ENCODE results near the gene FRY. TPM values are rescaled to one million over a fixed set of nuclear protein-coding genes. Genes with fewer than 3 reads are reported as not detected.

The FRY gene
- total and polyA plus RNA-seq, 10 of the 15 experiments (the other 5 are each of a cell fraction or from before 2014, with no cell fraction given): 0.18 to 1.4 (median 0.30) TPM

DNA sequence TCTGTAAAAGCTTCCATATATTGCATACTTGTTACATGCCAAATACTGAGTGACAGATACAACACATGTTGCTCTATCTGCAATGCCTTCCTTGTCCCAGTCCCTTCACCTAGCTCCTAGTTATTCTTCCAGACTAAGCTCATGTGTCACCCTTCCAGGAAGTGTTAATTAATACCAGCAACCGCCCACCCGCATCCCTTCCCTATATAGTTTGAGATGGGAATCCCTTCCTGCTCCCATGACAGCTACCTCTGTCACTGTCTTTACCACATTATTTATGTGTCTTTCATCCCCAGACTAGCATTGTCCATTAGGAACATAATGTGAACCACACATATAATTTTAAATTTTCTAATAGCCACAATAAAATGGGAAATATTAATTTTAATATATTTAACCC lies 49.5 kb upstream of the FRY start:
- ChIA-PET RAD21 (ENCODE audit: unreplicated experiment) (no interaction called here), CTCF (no interaction called here), SMC1A (ENCODE audit: uncharacterized antibody, unreplicated experiment) (no interaction called here), POLR2A (no interaction called here)
- Histone ChIP-seq H3K36me3 (ENCODE audit: control insufficient read depth in 2 of 2, insufficient read depth in 2 of 2, low read length in 1 of 2) (no peaks in the 10 kb centered on the region), H2AFZ (ENCODE audit: control insufficient read depth, low read depth, low read length) (no peak overlapping the region), H3K4me1 (ENCODE audit: control insufficient read depth, insufficient read depth, low read length) (no peaks in the 10 kb centered on the region), H3K4me2 (ENCODE audit: control insufficient read depth, insufficient read depth) (no peak overlapping the region), H3K4me3 (no peak overlapping the region), H3K9me3 (replicated peaks; ENCODE audit: control insufficient read depth, insufficient read depth, low read length) (no peaks in the 10 kb centered on the region; the same call in 2 of the 3 replicates), H3K9ac (ENCODE audit: control insufficient read depth, insufficient read depth, low read length) (no peak overlapping the region), H3K27ac (ENCODE audit: control insufficient read depth, insufficient read depth) (no peak overlapping the region), H3K27me3 (replicated peaks in 1 of 2; ENCODE audit: control insufficient read depth in 2 of 2, insufficient read depth in 2 of 2, low read length in 1 of 2) (no peaks in the 10 kb centered on the region), H3K79me2 (ENCODE audit: control insufficient read depth, insufficient read depth, low read length) (no peaks in the 10 kb centered on the region), H4K20me1 (ENCODE audit: control insufficient read depth, insufficient read depth) (no peaks in the 10 kb centered on the region)
- BruUV-seq (replicated peaks): no TSS peak
- TF ChIP-seq YBX1 (IDR thresholded peaks at IDR 0.05) (no peak), CBX5 (IDR thresholded peaks at IDR 0.05; ENCODE audit: low read depth) (no peak), ZNF217 (IDR thresholded peaks at IDR 0.05) (no peak), MYC (IDR thresholded peaks at IDR 0.05; ENCODE audit: insufficient read depth, insufficient read length, insufficient replicate concordance, low read length, severe bottlenecking) (no peak), SP1 (IDR thresholded peaks at IDR 0.05; ENCODE audit: low read depth, low read length) (no peak), NFXL1 (IDR thresholded peaks at IDR 0.05; ENCODE audit: borderline replicate concordance) (no peak), EP300 (IDR thresholded peaks at IDR 0.05; ENCODE audit: borderline replicate concordance in 1 of 2, control insufficient read depth in 1 of 2, low read depth in 2 of 2, low read length in 2 of 2) (no peak), ZBTB4 (CRISPR knock-in tag; IDR thresholded peaks at IDR 0.05) (no peak), EZH2 (IDR thresholded peaks at IDR 0.05; ENCODE audit: borderline replicate concordance, control insufficient read depth, low read depth, low read length) (no peak), NR2C2 (IDR thresholded peaks at IDR 0.05; ENCODE audit: borderline replicate concordance, control insufficient read depth, insufficient read length, low read depth) (no peak)
- TF ChIP-seq, protein P1, sequence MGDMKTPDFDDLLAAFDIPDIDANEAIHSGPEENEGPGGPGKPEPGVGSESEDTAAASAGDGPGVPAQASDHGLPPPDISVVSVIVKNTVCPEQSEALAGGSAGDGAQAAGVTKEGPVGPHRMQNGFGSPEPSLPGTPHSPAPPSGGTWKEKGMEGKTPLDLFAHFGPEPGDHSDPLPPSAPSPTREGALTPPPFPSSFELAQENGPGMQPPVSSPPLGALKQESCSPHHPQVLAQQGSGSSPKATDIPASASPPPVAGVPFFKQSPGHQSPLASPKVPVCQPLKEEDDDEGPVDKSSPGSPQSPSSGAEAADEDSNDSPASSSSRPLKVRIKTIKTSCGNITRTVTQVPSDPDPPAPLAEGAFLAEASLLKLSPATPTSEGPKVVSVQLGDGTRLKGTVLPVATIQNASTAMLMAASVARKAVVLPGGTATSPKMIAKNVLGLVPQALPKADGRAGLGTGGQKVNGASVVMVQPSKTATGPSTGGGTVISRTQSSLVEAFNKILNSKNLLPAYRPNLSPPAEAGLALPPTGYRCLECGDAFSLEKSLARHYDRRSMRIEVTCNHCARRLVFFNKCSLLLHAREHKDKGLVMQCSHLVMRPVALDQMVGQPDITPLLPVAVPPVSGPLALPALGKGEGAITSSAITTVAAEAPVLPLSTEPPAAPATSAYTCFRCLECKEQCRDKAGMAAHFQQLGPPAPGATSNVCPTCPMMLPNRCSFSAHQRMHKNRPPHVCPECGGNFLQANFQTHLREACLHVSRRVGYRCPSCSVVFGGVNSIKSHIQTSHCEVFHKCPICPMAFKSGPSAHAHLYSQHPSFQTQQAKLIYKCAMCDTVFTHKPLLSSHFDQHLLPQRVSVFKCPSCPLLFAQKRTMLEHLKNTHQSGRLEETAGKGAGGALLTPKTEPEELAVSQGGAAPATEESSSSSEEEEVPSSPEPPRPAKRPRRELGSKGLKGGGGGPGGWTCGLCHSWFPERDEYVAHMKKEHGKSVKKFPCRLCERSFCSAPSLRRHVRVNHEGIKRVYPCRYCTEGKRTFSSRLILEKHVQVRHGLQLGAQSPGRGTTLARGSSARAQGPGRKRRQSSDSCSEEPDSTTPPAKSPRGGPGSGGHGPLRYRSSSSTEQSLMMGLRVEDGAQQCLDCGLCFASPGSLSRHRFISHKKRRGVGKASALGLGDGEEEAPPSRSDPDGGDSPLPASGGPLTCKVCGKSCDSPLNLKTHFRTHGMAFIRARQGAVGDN (IDR thresholded peaks at IDR 0.05): no peak
- no peak for ATAC-seq
- no peak for FAIRE-seq
- in situ Hi-C loops (cut with MboI) (no loop called here), intact Hi-C loops (cut with micrococcal nuclease; ENCODE audit: unreplicated experiment) (no loop called here)
- DNase-seq (ENCODE audit: low read depth, low spot score): no peak
- 77% methylated on average over 2 of the region's 2 CpGs for WGBS (ENCODE audit: insufficient coverage, insufficient replicate concordance, low lambda C conversion rate, missing lambda C conversion rate)
